GM23248 (cell line): ENCODE measurements around the gene WNK2. TPM values are rescaled to one million over a fixed set of nuclear protein-coding genes. Genes with fewer than 3 reads are reported as not detected.

Experiments used
- DNase-seq: peaks from one replicate; pipeline ENCODE4 v3.0.0-alpha.2; 2015
- H2AFZ ChIP-seq: fragments of 200-600 bp; sonication (generic); 2 replicates; pipeline ENCODE4 v1.6.1; 2016; ENCODE audit warnings: antibody characterized with exemption
- H3F3A ChIP-seq: fragments of 200-600 bp; sonication (generic); 2 replicates; pipeline ENCODE4 v1.6.1; 2016; ENCODE audit warnings: mild to moderate bottlenecking, antibody characterized with exemption, mixed run types; ENCODE audit not compliant: insufficient read depth
- H3K27ac ChIP-seq: fragments of 200-600 bp; sonication (generic); 2 replicates; pipeline ENCODE4 v1.5.1; 2016; ENCODE audit warnings: mild to moderate bottlenecking
- H3K27me3 ChIP-seq: fragments of 200-600 bp; sonication (generic); replicated peaks from 2 replicates; pipeline ENCODE4 v1.6.1; 2016; ENCODE audit warnings: mild to moderate bottlenecking; ENCODE audit not compliant: insufficient read depth
- H3K36me3 ChIP-seq: fragments of 200-600 bp; sonication (generic); 2 replicates; pipeline ENCODE4 v1.6.1; 2016; ENCODE audit warnings: low read depth, mild to moderate bottlenecking
- H3K4me1 ChIP-seq: fragments of 200-600 bp; sonication (generic); 2 replicates; pipeline ENCODE4 v1.6.1; 2016; ENCODE audit warnings: mild to moderate bottlenecking; ENCODE audit not compliant: insufficient read depth
- H3K4me2 ChIP-seq: fragments of 200-600 bp; sonication (generic); one replicate; pipeline ENCODE4 v1.6.1; 2016; ENCODE audit warnings: mild to moderate bottlenecking; ENCODE audit not compliant: unreplicated experiment
- H3K4me3 ChIP-seq: fragments of 200-600 bp; sonication (generic); 2 replicates; pipeline ENCODE4 v1.5.1; 2016; ENCODE audit warnings: mild to moderate bottlenecking
- H3K79me2 ChIP-seq: fragments of 200-600 bp; sonication (generic); 2 replicates; pipeline ENCODE4 v1.6.1; 2016; ENCODE audit warnings: mild to moderate bottlenecking; ENCODE audit not compliant: insufficient read depth
- H3K9ac ChIP-seq: fragments of 200-600 bp; sonication (generic); 2 replicates; pipeline ENCODE4 v1.6.1; 2016; ENCODE audit warnings: mild to moderate bottlenecking
- H3K9me2 ChIP-seq: fragments of 200-600 bp; sonication (generic); 2 replicates; pipeline ENCODE4 v1.6.1; 2016; ENCODE audit warnings: mixed run types, mild to moderate bottlenecking, moderate library complexity; ENCODE audit not compliant: insufficient read depth
- H3K9me3 ChIP-seq: fragments of 200-600 bp; sonication (generic); one replicate; pipeline ENCODE4 v1.6.1; 2017; ENCODE audit warnings: low read depth
- H4K20me1 ChIP-seq: fragments of 200-600 bp; sonication (generic); 2 replicates; pipeline ENCODE4 v1.6.0; 2016; ENCODE audit not compliant: insufficient read depth
- EZH2 ChIP-seq: fragments of 200-600 bp; sonication (generic); IDR thresholded peaks from 2 replicates; pipeline ENCODE4 v1.6.1; 2018; ENCODE audit warnings: antibody characterized with exemption, mild to moderate bottlenecking; ENCODE audit not compliant: insufficient read depth, poor library complexity, severe bottlenecking
- EZH2phosphoT487 ChIP-seq: fragments of 200-600 bp; sonication (generic); IDR thresholded peaks from 2 replicates; pipeline ENCODE4 v1.6.1; 2018; ENCODE audit warnings: antibody characterized with exemption, moderate library complexity, mild to moderate bottlenecking, low read depth; ENCODE audit not compliant: insufficient read depth
- WGBS, 2 experiments: methylation state at CpG; one replicate each; pipeline ENCODE4 v1.1.6; 2015 to 2017; ENCODE audit warnings: low lambda C conversion rate in 2 of 2, low coverage in 1 of 2; ENCODE audit errors: missing lambda C conversion rate in 2 of 2; 5-methylcytosine and 5-hydroxymethylcytosine counted together
- in situ Hi-C: fragments of 300-500 bp; cut with MboI; formaldehyde crosslinking; loops from 2 replicates; pipeline ENCODE4 v1.15.0; 2020
- polyA plus RNA-seq: library from polyadenylated mRNA; unstranded; fragments of >200 nt; fragmentation: Nextera tagmentation; extraction: Ambion mirVana; gene quantifications from 2 replicates; pipeline ENCODE4 v1.2.1, GENCODE V29; 2016
- total RNA-seq: library from RNA; depleted of rRNA; stranded (reverse); fragments of >200 nt; shearing (Covaris generic); gene quantifications from 2 replicates; pipeline ENCODE4 v1.2.3, GENCODE V29; 2014

WNK2 gene
- total and polyA plus RNA-seq, 2 experiments from 2014 or later, result not detected

DNA sequence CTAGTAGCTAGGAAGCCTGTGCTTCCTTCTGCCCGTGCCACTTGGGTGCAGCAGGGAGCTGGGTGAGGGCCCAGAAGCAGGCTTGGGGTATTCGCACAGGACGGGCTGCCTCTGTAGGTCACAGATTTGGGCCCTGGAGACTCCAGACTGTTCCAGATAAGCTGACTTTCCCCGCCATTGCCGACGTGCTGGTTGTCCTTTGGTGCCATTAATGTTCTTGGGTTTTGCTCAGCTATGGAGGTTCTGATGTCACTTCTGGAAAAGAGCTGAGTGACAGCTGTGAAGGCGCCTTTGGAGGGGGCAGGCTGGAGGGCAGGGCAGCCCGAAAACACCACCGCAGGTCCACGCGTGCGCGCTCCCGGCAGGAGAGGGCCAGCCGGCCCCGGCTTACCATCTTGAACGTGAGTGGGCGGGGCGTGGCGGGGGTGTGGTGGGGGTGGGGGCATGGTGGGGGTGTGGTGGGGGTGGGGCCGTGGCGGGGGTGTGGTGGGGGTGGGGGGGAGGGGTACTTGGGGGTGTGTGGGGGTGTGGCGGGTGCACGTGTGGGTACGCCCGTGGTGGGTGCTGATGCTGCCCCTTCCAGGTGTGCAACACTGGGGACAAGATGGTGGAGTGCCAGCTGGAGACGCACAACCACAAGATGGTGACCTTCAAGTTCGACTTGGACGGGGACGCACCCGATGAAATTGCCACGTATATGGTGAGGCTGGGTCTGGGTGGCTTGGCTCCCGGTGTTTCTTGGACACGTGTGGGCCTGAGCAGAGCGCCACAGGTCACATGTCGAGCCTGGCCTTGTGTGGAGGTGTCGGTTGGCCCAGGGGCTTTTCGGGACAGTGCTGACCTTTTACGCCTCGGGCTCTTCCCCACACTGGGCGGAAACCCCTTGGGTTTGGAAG, 79.6 kb downstream of the WNK2 start:
- H3K9me2 ChIP-seq, result no peaks in the 10 kb centered on the region
- no peaks in the 10 kb centered on the region for H3K36me3 ChIP-seq
- H3K9me3 ChIP-seq, result no peaks in the 10 kb centered on the region
- no peak for DNase-seq
- no peaks in the 10 kb centered on the region for H3K27me3 ChIP-seq
- no peak overlapping the region for H3K9ac ChIP-seq
- H3F3A ChIP-seq, result no peaks in the 10 kb centered on the region
- H3K4me2 ChIP-seq, result no peak overlapping the region
- WGBS, 2 experiments, result 87 to 90% methylated on average over 31 to 40 of the region's 41 CpGs
- in situ Hi-C loops, result no loop called here
- no peaks in the 10 kb centered on the region for H3K4me1 ChIP-seq
- no peak overlapping the region for H2AFZ ChIP-seq
- no peaks in the 10 kb centered on the region for H4K20me1 ChIP-seq
- no peak overlapping the region for H3K27ac ChIP-seq
- TF ChIP-seq EZH2phosphoT487 (no peak), EZH2 (no peak)
- H3K79me2 ChIP-seq, result no peaks in the 10 kb centered on the region
- H3K4me3 ChIP-seq, result no peak overlapping the region

DNA sequence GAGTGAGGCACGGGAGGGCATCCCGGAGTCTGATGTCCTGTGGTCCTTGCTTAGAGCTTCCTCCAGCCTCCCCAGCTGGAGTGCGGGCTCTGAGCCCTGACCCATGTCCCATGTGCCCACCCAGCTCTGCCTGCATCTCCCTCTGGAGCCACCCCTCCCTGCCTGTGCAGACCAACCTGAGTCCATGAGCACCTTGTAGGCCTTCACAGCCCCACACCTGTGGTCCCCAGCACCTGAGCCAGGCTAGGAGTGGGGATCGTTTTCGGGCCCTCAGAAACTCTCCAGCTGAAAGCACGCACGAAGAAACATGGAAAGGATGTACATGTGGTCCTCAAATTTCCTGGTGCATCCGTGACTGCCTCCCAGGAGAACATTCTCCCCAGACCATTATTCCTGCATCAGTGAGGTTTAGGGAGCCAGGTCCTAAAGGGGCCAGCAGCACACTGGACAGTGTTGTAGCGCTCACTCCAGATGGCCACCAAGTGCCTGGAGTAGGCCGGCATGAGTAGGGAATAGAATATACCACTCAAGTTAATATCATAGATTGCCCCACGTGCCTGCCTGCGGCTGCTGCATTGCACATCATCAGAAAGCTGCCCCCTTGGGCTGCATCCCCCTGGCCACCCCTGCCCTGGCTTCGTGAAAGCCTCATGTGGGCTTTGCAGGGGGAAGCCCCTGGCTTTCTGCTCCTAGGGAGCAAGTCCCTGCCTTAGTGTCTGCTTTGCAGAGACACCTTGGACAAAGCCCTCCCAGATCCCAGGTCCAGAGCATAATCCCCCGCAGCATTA, 80.6 kb downstream of the WNK2 start:
- Histone ChIP-seq H3K9me3 (no peaks in the 10 kb centered on the region), H3K4me3 (no peak overlapping the region), H3K79me2 (no peaks in the 10 kb centered on the region), H3K4me1 (no peaks in the 10 kb centered on the region), H3K27me3 (no peaks in the 10 kb centered on the region), H2AFZ (no peak overlapping the region), H3K4me2 (no peak overlapping the region), H3K27ac (no peak overlapping the region), H3K9ac (no peak overlapping the region), H3F3A (no peaks in the 10 kb centered on the region), H3K9me2 (no peaks in the 10 kb centered on the region), H4K20me1 (no peaks in the 10 kb centered on the region), H3K36me3 (no peaks in the 10 kb centered on the region)
- no peak for DNase-seq
- 68 to 77% methylated on average over 14 of the region's 14 CpGs for WGBS, 2 experiments
- in situ Hi-C loops, result no loop called here
- TF ChIP-seq EZH2phosphoT487 (no peak), EZH2 (no peak)

DNA sequence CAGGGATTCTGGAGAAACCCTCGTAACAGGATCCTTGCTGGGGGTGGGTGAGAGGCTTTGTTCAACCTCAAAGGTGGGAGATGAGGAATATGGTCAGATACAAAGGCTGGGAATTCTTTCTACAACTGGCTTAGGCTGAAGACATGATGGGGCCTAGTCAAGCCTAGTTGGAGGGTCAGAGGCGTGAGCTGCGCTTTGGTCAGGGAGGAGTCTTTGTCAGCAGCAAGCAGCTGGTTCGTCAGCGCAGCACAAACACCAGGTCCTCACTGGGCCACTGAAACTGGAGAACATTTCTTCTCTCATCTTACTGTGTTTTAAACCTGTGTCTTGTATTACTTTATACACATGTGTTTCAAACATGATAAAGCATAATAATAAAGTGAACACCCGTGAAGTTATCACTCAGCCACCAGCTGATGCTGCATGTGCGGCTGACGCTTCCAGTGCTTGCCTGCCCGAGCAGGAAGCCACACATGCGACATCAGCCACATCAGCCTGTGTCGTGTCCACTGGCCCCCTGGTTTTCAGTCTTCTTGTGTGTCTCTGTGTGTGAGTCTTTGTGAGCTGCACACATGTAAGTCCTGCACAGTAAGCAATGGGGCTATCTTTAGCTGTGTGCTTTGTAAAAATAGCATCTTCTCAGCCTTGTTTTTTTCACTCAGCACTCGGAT, 81.5 kb downstream of the WNK2 start:
- no peak overlapping the region for H3K9ac ChIP-seq
- H2AFZ ChIP-seq, result no peak overlapping the region
- no peak for DNase-seq
- H3K4me3 ChIP-seq, result no peak overlapping the region
- H3K9me3 ChIP-seq, result no peaks in the 10 kb centered on the region
- H3F3A ChIP-seq, result no peaks in the 10 kb centered on the region
- H3K4me1 ChIP-seq, result no peaks in the 10 kb centered on the region
- WGBS, 2 experiments, result 65 to 67% methylated on average over 12 of the region's 12 CpGs
- in situ Hi-C loops, result no loop called here
- H3K79me2 ChIP-seq, result no peaks in the 10 kb centered on the region
- H4K20me1 ChIP-seq, result no peaks in the 10 kb centered on the region
- no peak for TF ChIP-seq EZH2
- no peak for TF ChIP-seq EZH2phosphoT487
- H3K27ac ChIP-seq, result no peak overlapping the region
- H3K27me3 ChIP-seq, result no peaks in the 10 kb centered on the region
- no peaks in the 10 kb centered on the region for H3K36me3 ChIP-seq
- no peaks in the 10 kb centered on the region for H3K9me2 ChIP-seq
- no peak overlapping the region for H3K4me2 ChIP-seq

DNA sequence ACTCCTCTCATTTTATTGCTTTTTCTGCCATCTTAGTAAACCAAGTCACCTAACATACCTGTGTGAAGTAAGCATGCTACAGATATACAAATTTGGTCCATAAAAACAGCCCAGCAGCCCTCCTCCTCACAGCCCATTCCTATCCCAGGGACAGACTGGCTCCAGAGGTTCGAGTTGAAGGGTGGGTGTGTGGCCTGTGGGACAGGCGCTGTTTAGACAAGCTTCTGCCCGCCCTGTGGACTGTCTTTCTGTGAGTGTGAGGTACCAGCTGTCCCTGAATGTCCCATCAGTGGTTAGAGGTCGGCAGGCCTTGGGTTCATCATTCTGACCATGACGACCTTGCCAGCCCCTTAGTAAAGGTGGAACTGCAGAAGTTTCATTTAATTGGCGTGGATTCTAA, 82.0 kb downstream of the WNK2 start:
- H2AFZ ChIP-seq, result no peak overlapping the region

More for the DNA sequence above, 82.0 kb downstream of the WNK2 start:
- Histone ChIP-seq H3K27me3 (no peaks in the 10 kb centered on the region), H3K36me3 (no peaks in the 10 kb centered on the region), H3K27ac (no peak overlapping the region), H3K79me2 (no peaks in the 10 kb centered on the region), H3K4me2 (no peak overlapping the region), H3F3A (no peaks in the 10 kb centered on the region), H3K9ac (no peak overlapping the region), H4K20me1 (no peaks in the 10 kb centered on the region), H3K4me1 (no peaks in the 10 kb centered on the region), H3K9me3 (no peaks in the 10 kb centered on the region), H3K9me2 (no peaks in the 10 kb centered on the region), H3K4me3 (no peak overlapping the region)
- 49% methylated on average over 6 of the region's 6 CpGs for WGBS, 2 experiments
- in situ Hi-C loops, result no loop called here
- TF ChIP-seq EZH2phosphoT487, result no peak
- no peak for TF ChIP-seq EZH2
- no peak for DNase-seq
